ENCODE measurements around the gene YBX1. TPM values are rescaled to one million over a fixed set of nuclear protein-coding genes. Genes with fewer than 3 reads are reported as not detected.

The YBX1 gene
- total and polyA plus RNA-seq, 2 of the 13 experiments (the other 11 are each of a cell fraction or from before 2014, with no cell fraction given): 339 to 628 TPM

- H3K79me2 ChIP-seq (ENCODE audit: insufficient read depth, low read length): no peaks in the 10 kb centered on the region
- DNase-seq (ENCODE audit: low spot score) (peak; percentile 44), ATAC-seq (peak; percentile 23), FAIRE-seq (no peak)
- H3K4me2 ChIP-seq (ENCODE audit: low read depth, low read length): peak overlapping the region; percentile 98
- H2AFZ ChIP-seq (ENCODE audit: low read length): no peak overlapping the region
- H3K36me3 ChIP-seq (replicated peaks in 1 of 2; ENCODE audit: control insufficient read depth in 1 of 2, insufficient read depth in 2 of 2, low read length in 2 of 2): peaks cover 0 to 2% of the 10 kb centered on the region in 2 experiments; a peak in 2 of 5 replicates
- ChIA-PET CTCF (ENCODE audit: low intra/inter-chr PET ratio, low total read pairs) (no interaction called here), POLR2A (interaction anchor here (1.1 to 3.6 kb wide), 4 partner anchors 26 to 121 kb away, joined by 3 to 28 read pairs (median 6); partner anchors contain the start of genes C1orf50, P3H1, PPIH and YBX1)
- no peak overlapping the region for H3K27ac ChIP-seq (ENCODE audit: extremely low read length, insufficient read depth, low read length)
- intact Hi-C loops (cut with micrococcal nuclease; ENCODE audit: unreplicated experiment) (loop anchor here (5.0 to 10.0 kb wide), 2 partner anchors 164 to 406 kb away; partner anchors contain the start of gene FOXJ3), in situ Hi-C loops (cut with HindIII; ENCODE audit: extremely low pct_ligation_motif_present, low pct_unique_long_range_greater_than_20kb) (loop anchor here (10.0 to 25.0 kb wide), 2 partner anchors 404 to 596 kb away; partner anchors contain the start of gene FOXJ3)
- no peaks in the 10 kb centered on the region for H3K9me3 ChIP-seq (ENCODE audit: low read length)
- 13% methylated on average over 11 of the region's 19 CpGs for WGBS (ENCODE audit: low lambda C conversion rate)
- H3K4me1 ChIP-seq (ENCODE audit: insufficient read depth, low read length): peaks cover 63% of the 10 kb centered on the region
- no peaks in the 10 kb centered on the region for H4K20me1 ChIP-seq (ENCODE audit: insufficient read depth, low read length)
- no peaks in the 10 kb centered on the region for H3K27me3 ChIP-seq (ENCODE audit: control insufficient read depth in 1 of 2, insufficient read depth in 2 of 2, low read length in 2 of 2)
- peak overlapping the region; percentile 61 for H3K9ac ChIP-seq (ENCODE audit: insufficient read depth, low read depth, low read length)
- no TSS peak for BruUV-seq (replicated peaks)
- peak overlapping the region; percentile 64 to 83 (median 76); a peak in 4 of 6 replicates for H3K4me3 ChIP-seq (replicated peaks in 1 of 3; ENCODE audit: insufficient read depth in 1 of 3, low read depth in 2 of 3, low read length in 3 of 3)
- no peak for TF ChIP-seq MNT (IDR thresholded peaks at IDR 0.05)
- TF ChIP-seq SOX5 (CRISPR knock-in tag; IDR thresholded peaks at IDR 0.05; ENCODE audit: borderline replicate concordance): 0 out of 2 replicates have a peak, but pooled peaks have one; percentile 16
- no peak for TF ChIP-seq SRSF4 (IDR thresholded peaks at IDR 0.05; ENCODE audit: low read depth, low read length, poor library complexity, severe bottlenecking)
- no peak for TF ChIP-seq ZNF501 (CRISPR knock-in tag; IDR thresholded peaks at IDR 0.05)
- no peak for TF ChIP-seq ZSCAN5A (CRISPR knock-in tag; IDR thresholded peaks at IDR 0.05; ENCODE audit: borderline replicate concordance)
- no peak for TF ChIP-seq SCMH1 (CRISPR knock-in tag; IDR thresholded peaks at IDR 0.05; ENCODE audit: borderline replicate concordance)
- TF ChIP-seq JUN (CRISPR knock-in tag; IDR thresholded peaks at IDR 0.05): no peak
- TF ChIP-seq HCFC1 (IDR thresholded peaks at IDR 0.05; ENCODE audit: low read depth, low read length): no peak
- TF ChIP-seq ZNF513 (CRISPR knock-in tag; conservative IDR thresholded peaks at IDR 0.05): no peak
- TF ChIP-seq MAX (IDR thresholded peaks at IDR 0.05): peak; percentile 66; the same call in 1 of the 2 replicates
- no peak for TF ChIP-seq CEBPZ (IDR thresholded peaks at IDR 0.05; ENCODE audit: low read length)
Observed at GRCh38 chr1:42740851-42741580, 58.8 kb downstream of the YBX1 start.

Measured in HepG2 (cell line).